ENCODE data around the gene KBTBD12.

The KBTBD12 gene

DNA sequence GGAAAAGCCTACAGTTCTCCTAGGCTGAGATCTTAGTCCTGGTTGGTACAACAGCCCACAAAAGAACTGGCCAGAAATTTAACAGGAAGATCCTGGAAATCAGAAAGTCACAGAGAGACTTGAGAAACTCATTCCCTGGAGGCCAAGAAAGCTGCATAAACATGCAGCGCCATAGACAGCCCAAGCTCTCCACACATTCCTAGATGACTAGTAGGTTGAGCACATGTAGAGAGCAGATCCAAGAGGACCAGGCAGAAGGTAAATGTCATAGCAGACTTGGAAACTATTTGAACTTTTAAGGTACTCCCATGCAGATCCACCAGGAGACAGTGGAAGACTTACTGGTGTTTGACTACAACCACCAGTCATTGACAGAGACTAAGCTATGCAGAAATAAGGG lies 18.4 kb downstream of the KBTBD12 start:
- H3K4me3 ChIP-seq (ENCODE audit: low read length) = no peak overlapping the region
- H3K4me1 ChIP-seq (ENCODE audit: control insufficient read depth, insufficient read depth, low read length) = peaks cover 6% of the 10 kb centered on the region
- H3K9ac ChIP-seq (ENCODE audit: low read length) = no peak overlapping the region
- H3K9me3 ChIP-seq (ENCODE audit: control insufficient read depth, low read length) = no peaks in the 10 kb centered on the region
- no peaks in the 10 kb centered on the region for H3K36me3 ChIP-seq (ENCODE audit: control insufficient read depth, insufficient read depth, low read length)
- H3K27me3 ChIP-seq (ENCODE audit: control insufficient read depth, insufficient read depth, low read length) = no peaks in the 10 kb centered on the region

DNA sequence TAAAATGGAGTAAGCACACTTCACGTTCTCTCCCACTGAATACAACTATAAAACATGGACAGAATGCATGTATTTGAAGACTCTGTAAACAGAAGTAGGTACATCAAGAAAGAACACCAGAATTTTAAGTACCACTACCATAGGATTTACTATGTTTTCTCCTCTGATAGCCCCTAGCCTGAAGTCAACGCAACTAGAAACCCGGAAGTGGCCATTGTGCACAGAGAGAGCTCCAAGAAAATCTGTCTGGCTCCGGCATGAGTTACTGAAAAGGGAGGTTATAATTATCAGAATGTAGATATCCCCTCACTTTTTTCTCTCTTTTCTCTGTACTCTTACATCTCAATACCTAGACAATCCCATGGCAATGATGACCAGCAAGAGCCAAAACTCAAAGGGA lies 23.8 kb downstream of the KBTBD12 start:
- peaks cover 9% of the 10 kb centered on the region for H3K4me1 ChIP-seq (ENCODE audit: control insufficient read depth, insufficient read depth, low read length)
- H3K9ac ChIP-seq (ENCODE audit: low read length) = no peak overlapping the region
- no peaks in the 10 kb centered on the region for H3K27me3 ChIP-seq (ENCODE audit: control insufficient read depth, insufficient read depth, low read length)
- no peaks in the 10 kb centered on the region for H3K36me3 ChIP-seq (ENCODE audit: control insufficient read depth, insufficient read depth, low read length)
- no peak overlapping the region for H3K4me3 ChIP-seq (ENCODE audit: low read length)
- H3K9me3 ChIP-seq (ENCODE audit: control insufficient read depth, low read length) = no peaks in the 10 kb centered on the region

DNA sequence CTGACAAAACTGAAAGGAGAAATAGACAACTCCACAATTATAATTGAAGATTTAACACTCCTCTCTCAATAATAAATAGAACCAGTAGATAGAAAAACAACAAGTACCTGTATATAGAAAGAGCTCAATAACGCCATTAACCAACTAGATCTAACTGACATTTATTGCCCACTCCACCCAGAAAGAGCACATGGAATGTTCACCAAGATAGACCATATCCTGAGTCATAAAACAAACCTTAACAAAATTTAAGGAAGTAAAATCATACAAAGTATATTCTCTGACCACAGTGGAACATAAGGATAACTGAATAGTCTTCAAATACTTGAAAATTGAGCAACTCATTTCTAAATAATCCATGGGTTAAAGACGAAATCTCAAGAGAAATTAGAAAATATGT lies 25.1 kb downstream of the KBTBD12 start:
- H3K27me3 ChIP-seq (ENCODE audit: control insufficient read depth, insufficient read depth, low read length) = no peaks in the 10 kb centered on the region
- H3K4me3 ChIP-seq (ENCODE audit: low read length) = no peak overlapping the region
- no peaks in the 10 kb centered on the region for H3K36me3 ChIP-seq (ENCODE audit: control insufficient read depth, insufficient read depth, low read length)
- H3K9ac ChIP-seq (ENCODE audit: low read length) = no peak overlapping the region
- H3K4me1 ChIP-seq (ENCODE audit: control insufficient read depth, insufficient read depth, low read length) = peaks cover 9% of the 10 kb centered on the region
- no peaks in the 10 kb centered on the region for H3K9me3 ChIP-seq (ENCODE audit: control insufficient read depth, low read length)

GRCh38 chr3:127942613-127943012 lies 27.6 kb downstream of the KBTBD12 start:
- peaks cover 9% of the 10 kb centered on the region for H3K4me1 ChIP-seq (ENCODE audit: control insufficient read depth, insufficient read depth, low read length)
- H3K27me3 ChIP-seq (ENCODE audit: control insufficient read depth, insufficient read depth, low read length) = no peaks in the 10 kb centered on the region
- no peak overlapping the region for H3K9ac ChIP-seq (ENCODE audit: low read length)
- H3K4me3 ChIP-seq (ENCODE audit: low read length) = no peak overlapping the region
- H3K9me3 ChIP-seq (ENCODE audit: control insufficient read depth, low read length) = no peaks in the 10 kb centered on the region
- H3K36me3 ChIP-seq (ENCODE audit: control insufficient read depth, insufficient read depth, low read length) = no peaks in the 10 kb centered on the region

- H3K4me3 ChIP-seq (ENCODE audit: low read length) = no peak overlapping the region
- no peak overlapping the region for H3K9ac ChIP-seq (ENCODE audit: low read length)
- no peaks in the 10 kb centered on the region for H3K27me3 ChIP-seq (ENCODE audit: control insufficient read depth, insufficient read depth, low read length)
- H3K4me1 ChIP-seq (ENCODE audit: control insufficient read depth, insufficient read depth, low read length) = peaks cover 4% of the 10 kb centered on the region
- no peaks in the 10 kb centered on the region for H3K9me3 ChIP-seq (ENCODE audit: control insufficient read depth, low read length)
- H3K36me3 ChIP-seq (ENCODE audit: control insufficient read depth, insufficient read depth, low read length) = no peaks in the 10 kb centered on the region
These were observed 33.2 kb downstream of the KBTBD12 start for GRCh38 chr3:127948211-127948610.

DNA sequence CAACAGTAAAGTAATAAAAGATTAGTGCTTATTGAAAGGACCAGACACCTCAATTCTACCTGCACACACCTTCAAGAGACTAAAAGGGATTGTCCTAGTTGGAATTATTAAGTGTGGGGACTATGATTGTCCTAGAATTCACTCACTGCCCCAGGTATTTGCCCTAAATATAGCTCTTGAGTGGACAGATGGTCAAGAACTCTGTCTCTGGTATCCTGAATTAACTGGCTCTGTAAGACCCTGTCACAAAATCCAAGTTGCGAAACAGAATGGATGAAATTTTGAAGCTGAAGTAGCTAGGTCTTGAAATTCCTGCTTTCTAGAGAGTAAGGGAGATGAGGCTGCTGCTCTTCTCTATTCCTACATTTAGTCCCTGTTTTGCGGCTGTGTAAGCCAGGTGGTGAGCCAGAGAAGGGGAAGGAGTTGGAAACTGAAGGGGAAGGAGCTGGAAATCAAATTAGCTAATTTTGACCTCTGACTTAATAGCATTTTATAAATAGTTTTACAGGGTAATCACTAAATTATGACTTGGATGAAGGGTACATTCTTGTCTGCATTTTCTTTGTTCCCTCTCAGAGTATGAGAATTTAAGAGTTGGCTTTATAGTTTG lies 34.5 kb downstream of the KBTBD12 start:
- Histone ChIP-seq H3K4me3 (ENCODE audit: low read length) (no peak overlapping the region), H3K9ac (ENCODE audit: low read length) (no peak overlapping the region), H3K4me1 (ENCODE audit: control insufficient read depth, insufficient read depth, low read length) (peaks cover 4% of the 10 kb centered on the region), H3K36me3 (ENCODE audit: control insufficient read depth, insufficient read depth, low read length) (no peaks in the 10 kb centered on the region), H3K9me3 (ENCODE audit: control insufficient read depth, low read length) (no peaks in the 10 kb centered on the region), H3K27me3 (ENCODE audit: control insufficient read depth, insufficient read depth, low read length) (no peaks in the 10 kb centered on the region)

DNA sequence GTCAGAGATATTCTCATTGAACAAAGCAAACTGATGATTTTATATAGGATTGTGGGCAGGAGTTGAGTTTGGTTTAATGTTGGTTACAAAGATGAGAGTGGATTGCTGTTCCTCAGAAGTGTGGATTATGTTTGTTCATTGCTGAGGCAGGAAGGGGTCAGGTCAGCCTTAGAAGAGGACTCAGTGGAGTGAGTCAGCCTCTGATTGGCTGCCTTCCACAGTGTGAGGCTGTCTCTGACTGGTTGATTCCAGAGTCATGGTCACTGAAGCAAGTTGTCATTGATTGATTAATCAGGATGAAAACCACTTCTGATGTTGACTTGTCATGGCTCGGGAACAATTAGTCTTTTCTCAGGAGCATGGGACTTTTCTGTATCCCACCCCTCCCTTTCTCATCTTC lies 36.2 kb downstream of the KBTBD12 start:
- Histone ChIP-seq H3K4me3 (ENCODE audit: low read length) (no peak overlapping the region), H3K9me3 (ENCODE audit: control insufficient read depth, low read length) (no peaks in the 10 kb centered on the region), H3K36me3 (ENCODE audit: control insufficient read depth, insufficient read depth, low read length) (no peaks in the 10 kb centered on the region), H3K27me3 (ENCODE audit: control insufficient read depth, insufficient read depth, low read length) (no peaks in the 10 kb centered on the region), H3K4me1 (ENCODE audit: control insufficient read depth, insufficient read depth, low read length) (peaks cover 4% of the 10 kb centered on the region), H3K9ac (ENCODE audit: low read length) (no peak overlapping the region)

GRCh38 chr3:127953091-127954035 lies 38.3 kb downstream of the KBTBD12 start:
- Histone ChIP-seq H3K9ac (ENCODE audit: low read length) (no peak overlapping the region), H3K4me3 (ENCODE audit: low read length) (no peak overlapping the region), H3K9me3 (ENCODE audit: control insufficient read depth, low read length) (no peaks in the 10 kb centered on the region), H3K4me1 (ENCODE audit: control insufficient read depth, insufficient read depth, low read length) (peaks cover 4% of the 10 kb centered on the region), H3K27me3 (ENCODE audit: control insufficient read depth, insufficient read depth, low read length) (no peaks in the 10 kb centered on the region), H3K36me3 (ENCODE audit: control insufficient read depth, insufficient read depth, low read length) (no peaks in the 10 kb centered on the region)

- H3K4me1 ChIP-seq (ENCODE audit: control insufficient read depth, insufficient read depth, low read length) = peaks cover 8% of the 10 kb centered on the region
- no peaks in the 10 kb centered on the region for H3K27me3 ChIP-seq (ENCODE audit: control insufficient read depth, insufficient read depth, low read length)
- H3K9me3 ChIP-seq (ENCODE audit: control insufficient read depth, low read length) = no peaks in the 10 kb centered on the region
- H3K9ac ChIP-seq (ENCODE audit: low read length) = no peak overlapping the region
- H3K4me3 ChIP-seq (ENCODE audit: low read length) = no peak overlapping the region
- no peaks in the 10 kb centered on the region for H3K36me3 ChIP-seq (ENCODE audit: control insufficient read depth, insufficient read depth, low read length)
These were observed 39.6 kb downstream of the KBTBD12 start for GRCh38 chr3:127954640-127955039.

GRCh38 chr3:127955728-127956127 lies 40.7 kb downstream of the KBTBD12 start:
- no peaks in the 10 kb centered on the region for H3K36me3 ChIP-seq (ENCODE audit: control insufficient read depth, insufficient read depth, low read length)
- no peak overlapping the region for H3K4me3 ChIP-seq (ENCODE audit: low read length)
- H3K4me1 ChIP-seq (ENCODE audit: control insufficient read depth, insufficient read depth, low read length) = peaks cover 12% of the 10 kb centered on the region
- no peaks in the 10 kb centered on the region for H3K27me3 ChIP-seq (ENCODE audit: control insufficient read depth, insufficient read depth, low read length)
- no peaks in the 10 kb centered on the region for H3K9me3 ChIP-seq (ENCODE audit: control insufficient read depth, low read length)
- H3K9ac ChIP-seq (ENCODE audit: low read length) = no peak overlapping the region

- Histone ChIP-seq H3K4me1 (ENCODE audit: control insufficient read depth, insufficient read depth, low read length) (peaks cover 18% of the 10 kb centered on the region), H3K27me3 (ENCODE audit: control insufficient read depth, insufficient read depth, low read length) (no peaks in the 10 kb centered on the region), H3K36me3 (ENCODE audit: control insufficient read depth, insufficient read depth, low read length) (no peaks in the 10 kb centered on the region), H3K9ac (ENCODE audit: low read length) (no peak overlapping the region), H3K9me3 (ENCODE audit: control insufficient read depth, low read length) (no peaks in the 10 kb centered on the region), H3K4me3 (ENCODE audit: low read length) (no peak overlapping the region)
These were observed 44.0 kb downstream of the KBTBD12 start for GRCh38 chr3:127959041-127959440.

DNA sequence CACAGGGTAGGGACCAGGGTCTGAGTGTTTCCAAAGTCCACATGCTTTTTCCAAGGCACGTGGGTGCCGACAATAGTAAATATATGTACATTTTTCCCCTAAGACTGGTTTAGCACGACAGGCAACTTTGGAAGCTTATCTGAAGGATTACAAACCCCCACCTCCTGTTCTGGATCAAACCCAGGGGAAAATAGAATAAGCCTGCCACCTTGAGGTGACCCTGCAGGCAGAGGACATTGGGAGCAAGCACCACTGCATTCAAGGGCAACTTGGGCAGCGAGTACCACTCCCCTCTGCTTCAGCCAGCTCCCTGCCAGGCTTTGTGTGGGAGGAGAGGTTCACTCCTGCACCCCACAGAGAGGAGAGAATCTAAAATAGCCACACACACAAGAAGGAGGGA lies 44.8 kb downstream of the KBTBD12 start:
- Histone ChIP-seq H3K9ac (ENCODE audit: low read length) (no peak overlapping the region), H3K4me1 (ENCODE audit: control insufficient read depth, insufficient read depth, low read length) (peaks cover 18% of the 10 kb centered on the region), H3K9me3 (ENCODE audit: control insufficient read depth, low read length) (no peaks in the 10 kb centered on the region), H3K36me3 (ENCODE audit: control insufficient read depth, insufficient read depth, low read length) (no peaks in the 10 kb centered on the region), H3K4me3 (ENCODE audit: low read length) (no peak overlapping the region), H3K27me3 (ENCODE audit: control insufficient read depth, insufficient read depth, low read length) (no peaks in the 10 kb centered on the region)

All from mucosa of stomach (tissue), 1 donor.